Fibroblast of the aortic adventitia (primary cell): Measurements from ENCODE around the gene TMEM273. TPM values are rescaled to one million over a fixed set of nuclear protein-coding genes. Genes with fewer than 3 reads are reported as not detected.
A peak's percentile ranks its signal among the peaks of the same experiment; 100 is the strongest.

Experiments used
- DNase-seq: peaks from one replicate; pipeline ENCODE4 v3.0.0-alpha.2; 2010; ENCODE audit warnings: low read depth
- H3K4me3 ChIP-seq: 2 replicates; pipeline ENCODE4 v1.5.1; 2011; ENCODE audit warnings: low read depth, mild to moderate bottlenecking, control low read depth, low read length, moderate library complexity
- total RNA-seq: library from RNA; depleted of rRNA; stranded (reverse); fragments of >200 nt; gene quantifications from 2 replicates; pipeline ENCODE4 v1.2.3, GENCODE V29; 2012; ENCODE audit warnings: low replicate concordance
- TF ChIP-seq, protein P1 (sequence below): IDR thresholded peaks from 2 replicates; pipeline ENCODE4 v1.5.1; 2011; ENCODE audit warnings: mild to moderate bottlenecking, low read length, control low read depth, inconsistent platforms; ENCODE audit not compliant: insufficient read depth

Gene TMEM273
- total RNA-seq, 1 donor: not detected

DNA sequence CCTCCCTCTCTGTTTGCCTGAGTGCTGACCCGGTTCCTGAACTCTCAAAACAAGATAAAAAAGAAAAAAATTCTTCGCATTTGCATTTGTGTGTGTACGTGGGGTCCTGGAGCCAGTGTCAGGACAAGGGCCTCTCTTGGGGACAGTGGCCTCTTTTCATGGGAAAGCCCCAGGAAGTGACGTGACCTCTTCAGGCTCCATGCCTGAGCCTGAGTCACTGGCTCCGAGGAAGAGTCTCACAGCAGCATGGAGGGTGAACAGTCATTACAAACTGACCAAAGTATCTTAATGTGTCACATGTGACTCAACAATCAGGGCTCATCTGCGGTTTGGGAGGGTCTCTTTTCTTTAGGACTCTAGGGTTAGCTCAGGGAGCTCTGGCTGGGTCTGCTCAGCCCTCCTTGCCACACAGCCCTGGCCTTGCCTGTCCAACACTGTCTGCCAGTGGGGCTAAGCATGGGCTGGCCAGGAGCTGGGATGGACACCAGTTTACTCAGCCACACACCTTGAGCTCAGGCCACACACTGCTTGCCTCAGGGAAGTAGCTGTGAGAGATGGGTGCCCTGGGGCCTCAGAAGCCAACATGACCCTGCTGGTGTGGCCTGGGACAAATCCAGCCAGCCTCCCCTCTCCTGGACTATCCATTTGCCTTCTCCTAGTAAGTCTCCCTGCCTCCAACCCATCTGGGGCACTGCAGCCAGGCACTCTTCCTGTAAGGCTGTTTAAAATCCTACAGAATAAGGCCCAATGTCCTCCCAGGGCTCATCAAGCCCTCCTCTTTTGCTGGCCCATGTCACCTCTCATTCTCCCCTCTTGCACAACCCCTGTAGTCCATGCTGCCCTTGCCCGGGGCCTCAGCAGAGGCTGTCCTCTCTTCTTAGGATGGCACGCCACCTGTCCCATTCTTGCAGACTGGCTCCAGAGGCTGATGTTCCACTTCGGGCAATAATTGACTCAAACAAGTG is 10.5 kb downstream of the TMEM273 start:
- TF ChIP-seq, protein P1, sequence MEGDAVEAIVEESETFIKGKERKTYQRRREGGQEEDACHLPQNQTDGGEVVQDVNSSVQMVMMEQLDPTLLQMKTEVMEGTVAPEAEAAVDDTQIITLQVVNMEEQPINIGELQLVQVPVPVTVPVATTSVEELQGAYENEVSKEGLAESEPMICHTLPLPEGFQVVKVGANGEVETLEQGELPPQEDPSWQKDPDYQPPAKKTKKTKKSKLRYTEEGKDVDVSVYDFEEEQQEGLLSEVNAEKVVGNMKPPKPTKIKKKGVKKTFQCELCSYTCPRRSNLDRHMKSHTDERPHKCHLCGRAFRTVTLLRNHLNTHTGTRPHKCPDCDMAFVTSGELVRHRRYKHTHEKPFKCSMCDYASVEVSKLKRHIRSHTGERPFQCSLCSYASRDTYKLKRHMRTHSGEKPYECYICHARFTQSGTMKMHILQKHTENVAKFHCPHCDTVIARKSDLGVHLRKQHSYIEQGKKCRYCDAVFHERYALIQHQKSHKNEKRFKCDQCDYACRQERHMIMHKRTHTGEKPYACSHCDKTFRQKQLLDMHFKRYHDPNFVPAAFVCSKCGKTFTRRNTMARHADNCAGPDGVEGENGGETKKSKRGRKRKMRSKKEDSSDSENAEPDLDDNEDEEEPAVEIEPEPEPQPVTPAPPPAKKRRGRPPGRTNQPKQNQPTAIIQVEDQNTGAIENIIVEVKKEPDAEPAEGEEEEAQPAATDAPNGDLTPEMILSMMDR: no peak
- DNase-seq: peak; percentile 77
- no peak overlapping the region for H3K4me3 ChIP-seq

DNA sequence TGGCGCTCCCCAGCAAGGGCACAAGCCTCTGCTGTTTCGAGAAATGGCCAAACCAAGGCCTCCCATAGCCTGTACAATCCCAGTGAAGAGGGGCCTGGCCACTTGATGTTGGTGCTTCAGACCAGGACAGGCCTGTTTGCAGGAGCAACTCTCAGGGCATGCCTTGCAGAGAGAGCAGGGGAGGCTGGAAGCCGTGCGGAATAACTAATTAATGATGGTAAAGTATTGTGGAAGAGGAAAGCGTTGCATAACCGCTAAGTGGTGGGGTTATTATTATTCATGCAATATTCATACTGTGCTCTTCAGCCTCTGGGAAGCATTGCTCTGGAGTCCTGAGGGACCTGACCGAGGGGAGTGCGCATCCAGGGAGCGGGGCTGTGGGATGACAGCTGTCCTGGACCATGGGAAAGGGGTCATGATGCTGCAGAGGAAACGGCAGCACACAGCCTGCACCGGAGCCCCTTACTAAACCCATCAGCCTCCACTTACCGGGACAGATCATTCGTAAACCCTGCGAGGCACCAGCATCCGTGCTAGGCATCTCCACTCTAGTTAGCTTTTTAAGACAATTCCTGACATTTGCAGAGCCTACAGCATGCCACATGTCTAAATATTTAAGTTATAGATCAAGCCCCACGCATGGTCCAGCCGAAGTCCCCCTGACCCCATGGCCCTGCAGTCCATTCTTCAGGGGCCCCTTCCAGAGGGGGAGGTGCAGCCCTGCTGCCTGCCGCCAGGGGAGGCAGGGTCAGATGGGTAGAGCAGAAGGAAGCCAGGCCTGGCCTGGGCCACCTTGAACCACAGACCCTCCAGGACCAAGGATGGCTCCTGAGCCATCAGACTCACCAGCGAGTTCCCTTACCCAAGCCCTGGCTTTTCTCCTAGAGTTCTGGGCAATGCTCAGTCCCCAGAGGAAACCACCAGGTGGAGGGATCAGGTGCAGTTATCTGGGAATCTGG is 11.6 kb downstream of the TMEM273 start:
- H3K4me3 ChIP-seq: no peak overlapping the region
- no peak for DNase-seq
- TF ChIP-seq, protein P1: no peak

DNA sequence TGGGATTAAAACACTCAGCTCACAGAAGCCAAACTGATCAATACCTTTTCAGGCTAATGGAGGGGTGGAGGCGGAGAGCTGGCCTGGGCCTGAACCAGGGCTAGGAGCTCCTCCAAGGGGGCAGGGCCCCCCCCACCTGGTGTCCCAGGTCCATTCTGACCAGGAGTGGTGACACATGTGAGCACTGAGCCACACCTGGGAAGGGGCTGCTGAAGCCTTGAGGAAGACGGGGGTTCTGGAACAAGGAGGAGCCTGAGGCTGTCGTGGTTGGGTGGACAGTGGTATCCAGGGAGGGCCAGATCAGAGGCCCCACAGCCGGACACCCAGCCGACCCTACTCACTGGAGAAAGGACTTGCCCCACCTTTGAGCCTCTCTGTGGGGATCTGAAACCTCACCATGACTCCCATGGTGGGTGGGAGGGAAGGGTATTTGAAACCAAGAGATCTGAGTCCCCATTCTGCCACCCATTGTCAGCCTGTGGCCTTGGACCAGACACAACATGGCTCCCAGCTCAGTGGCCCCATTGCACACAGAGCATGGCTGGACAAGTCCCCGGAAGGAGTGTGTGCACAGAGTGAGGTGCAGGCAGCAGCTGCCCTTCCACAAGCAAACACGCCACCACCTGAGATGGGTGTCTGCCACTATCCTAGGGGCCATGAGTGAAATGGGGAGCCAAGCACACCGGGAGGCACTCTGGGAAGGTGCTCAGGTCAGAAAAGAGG is 12.4 kb downstream of the TMEM273 start:
- DNase-seq: no peak
- TF ChIP-seq, protein P1: no peak
- H3K4me3 ChIP-seq: no peak overlapping the region

DNA sequence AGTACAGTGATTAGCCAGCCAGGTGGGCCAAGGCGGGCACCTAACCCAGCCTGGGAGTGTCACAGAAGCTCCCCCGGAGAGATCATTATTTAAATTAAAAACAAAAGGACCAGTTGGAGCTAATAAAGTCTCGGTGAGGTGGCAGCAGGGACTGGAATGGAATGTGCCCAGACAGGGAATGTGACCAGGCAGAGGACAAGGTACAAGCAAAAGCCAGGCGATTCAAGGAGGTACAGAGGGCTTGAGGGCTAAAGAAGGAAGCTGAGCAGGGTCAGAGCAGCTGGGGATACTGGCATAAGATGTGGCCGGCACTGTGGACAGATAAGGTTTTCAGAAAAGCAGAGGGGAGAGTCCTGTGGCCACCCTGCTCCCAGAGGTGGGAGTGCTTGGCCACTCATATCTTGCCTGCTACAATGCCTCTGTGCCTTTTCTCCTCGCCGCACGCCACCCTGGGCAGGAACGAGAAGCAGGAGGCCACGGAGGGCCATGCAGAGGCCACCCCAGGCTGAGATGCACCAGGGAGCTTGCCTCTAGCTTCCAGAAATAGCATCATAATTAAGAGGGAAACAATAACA is 13.2 kb downstream of the TMEM273 start:
- no peak for DNase-seq

DNA sequence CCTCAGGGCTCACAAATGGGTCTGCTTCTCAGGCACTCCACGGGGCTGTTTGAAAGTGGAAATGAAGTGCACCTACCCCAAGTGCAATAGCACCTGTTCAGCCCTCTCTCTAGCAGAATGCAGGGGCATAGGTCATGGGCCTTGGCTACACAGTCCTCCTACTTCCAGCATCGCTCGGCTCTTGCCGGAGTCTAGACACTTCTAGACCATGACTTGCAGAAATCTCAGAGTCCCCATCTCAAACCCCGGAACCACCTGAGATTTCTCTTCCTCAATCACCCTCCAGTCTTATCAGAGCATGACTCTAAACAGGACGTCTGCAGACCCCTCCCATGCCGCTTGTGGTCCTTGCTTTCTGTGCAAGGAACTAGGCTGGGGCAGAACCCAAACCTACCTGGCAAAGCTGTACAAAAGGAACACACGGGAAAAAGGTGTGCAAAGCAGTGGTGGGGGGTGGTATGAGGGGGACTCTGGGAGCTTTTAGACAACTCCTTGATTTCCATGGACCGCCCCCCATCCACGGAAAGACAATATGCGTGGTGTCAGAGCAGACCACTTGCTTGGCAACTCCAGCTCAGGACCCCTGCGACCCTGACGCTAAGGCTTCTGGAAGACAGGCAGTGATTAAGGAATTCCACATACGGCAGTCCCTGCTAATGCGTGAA is 13.8 kb downstream of the TMEM273 start:
- DNase-seq: no peak
- H3K4me3 ChIP-seq: no peak overlapping the region
- TF ChIP-seq, protein P1: no peak

More for the DNA sequence above, 13.2 kb downstream of the TMEM273 start:
- TF ChIP-seq, protein P1: no peak
- no peak overlapping the region for H3K4me3 ChIP-seq
